ENCODE results near the gene PANX2.

PANX2 gene

DNA sequence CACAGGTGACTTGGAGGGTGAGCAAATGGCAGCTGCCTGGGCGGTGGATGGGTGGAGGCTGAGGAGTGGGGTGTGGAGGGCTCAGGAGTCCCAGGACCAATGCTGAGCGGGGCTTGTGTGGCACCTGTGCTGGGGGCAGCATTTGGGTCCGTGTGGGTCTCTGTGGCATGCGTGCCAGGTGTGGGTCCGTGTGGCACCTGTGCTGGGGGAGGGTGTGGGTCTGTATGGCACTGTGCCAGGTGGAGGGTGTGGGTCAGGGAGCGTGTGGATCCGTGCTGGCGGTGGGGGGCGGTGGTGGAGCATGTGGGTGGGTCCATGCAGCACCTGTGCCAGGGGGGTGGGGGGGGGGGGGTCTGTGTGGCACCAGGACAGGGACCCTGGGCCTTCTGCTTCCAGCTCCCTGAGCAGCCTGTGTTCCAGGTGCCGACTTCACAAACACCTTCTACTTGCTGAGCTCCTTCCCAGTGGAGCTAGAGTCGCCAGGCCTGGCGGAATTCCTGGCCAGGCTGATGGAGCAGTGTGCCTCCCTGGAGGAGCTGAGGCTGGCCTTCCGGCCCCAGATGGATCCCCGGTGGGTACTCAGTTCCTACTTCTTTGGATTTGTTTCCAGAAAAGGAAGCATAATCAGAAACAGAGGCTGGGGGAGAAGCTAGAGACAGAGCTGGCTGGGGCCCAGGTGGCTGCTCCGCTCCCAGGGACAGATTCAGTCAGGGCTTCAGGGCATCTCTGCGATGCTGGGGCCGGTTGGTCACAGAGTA, 44.9 kb downstream of the PANX2 start:
- DNase-seq (ENCODE audit: low spot score), result no peak
- no peak for TF ChIP-seq CTCF (IDR thresholded peaks at IDR 0.05; ENCODE audit: extremely low read depth, missing control alignments)

DNA sequence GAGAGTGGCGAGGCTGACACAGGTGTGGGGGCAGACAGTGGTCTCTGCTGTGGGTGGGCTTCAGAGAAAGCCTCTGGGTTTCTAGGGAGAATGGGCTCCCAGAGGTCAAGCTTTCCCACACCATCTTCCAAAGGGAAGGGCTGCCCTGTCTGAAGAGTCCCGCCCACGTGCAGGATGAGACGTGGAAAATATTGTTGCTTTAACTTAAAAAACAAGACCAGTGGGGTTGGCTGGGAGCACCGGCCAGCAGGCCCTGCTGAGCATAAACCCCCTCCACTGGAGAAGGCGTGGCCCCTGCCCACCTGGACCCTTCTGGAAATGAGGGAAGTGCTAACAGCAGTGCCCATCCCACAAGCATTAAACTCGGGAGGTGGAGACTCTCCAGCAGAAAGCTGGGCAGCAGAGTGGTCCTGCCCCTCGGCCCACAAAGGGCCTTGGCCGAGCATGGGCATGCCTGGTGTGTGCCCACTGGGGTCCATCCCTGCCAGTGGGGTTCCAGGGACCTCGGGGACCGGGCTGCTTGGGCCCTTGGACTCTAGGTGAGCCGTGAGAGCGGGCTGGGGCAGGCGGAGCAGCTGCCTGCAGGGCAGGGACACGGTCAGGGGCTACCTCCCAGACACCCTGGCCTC, 45.6 kb downstream of the PANX2 start:
- DNase-seq (ENCODE audit: low spot score), result no peak
- TF ChIP-seq CTCF (IDR thresholded peaks at IDR 0.05; ENCODE audit: extremely low read depth, missing control alignments), result no peak

DNA sequence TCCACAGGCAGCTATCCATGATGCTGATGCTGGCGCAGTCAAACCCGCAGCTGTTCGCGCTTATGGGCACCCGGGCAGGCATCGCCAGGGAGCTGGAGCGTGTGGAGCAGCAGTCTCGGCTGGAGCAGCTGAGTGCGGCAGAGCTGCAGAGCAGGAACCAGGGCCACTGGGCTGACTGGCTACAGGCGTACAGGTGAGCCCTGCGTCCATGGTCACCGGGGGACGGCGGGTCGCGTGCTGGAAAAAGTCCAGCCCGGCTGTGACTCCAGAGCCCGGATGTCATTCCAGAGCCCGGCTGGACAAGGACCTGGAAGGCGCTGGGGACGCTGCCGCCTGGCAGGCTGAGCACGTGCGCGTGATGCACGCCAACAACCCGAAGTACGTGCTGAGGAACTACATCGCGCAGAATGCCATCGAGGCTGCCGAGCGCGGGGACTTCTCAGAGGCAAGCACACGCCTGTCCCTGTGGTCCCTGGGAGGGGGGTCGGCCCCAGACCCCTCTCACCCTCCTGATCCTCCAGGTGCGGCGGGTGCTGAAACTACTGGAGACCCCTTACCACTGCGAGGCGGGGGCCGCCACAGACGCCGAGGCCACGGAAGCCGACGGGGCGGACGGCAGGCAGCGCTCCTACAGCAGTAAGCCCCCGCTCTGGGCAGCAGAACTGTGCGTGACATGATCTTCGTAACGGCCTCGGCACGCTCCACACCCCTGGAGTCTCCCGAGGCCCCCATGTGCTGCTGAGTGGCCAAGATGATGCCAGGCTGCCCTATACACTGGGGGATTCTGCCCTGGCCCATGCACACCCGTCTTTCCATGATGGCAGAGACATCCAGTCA, 46.4 kb downstream of the PANX2 start:
- no peak for TF ChIP-seq CTCF (IDR thresholded peaks at IDR 0.05; ENCODE audit: extremely low read depth, missing control alignments)

DNA sequence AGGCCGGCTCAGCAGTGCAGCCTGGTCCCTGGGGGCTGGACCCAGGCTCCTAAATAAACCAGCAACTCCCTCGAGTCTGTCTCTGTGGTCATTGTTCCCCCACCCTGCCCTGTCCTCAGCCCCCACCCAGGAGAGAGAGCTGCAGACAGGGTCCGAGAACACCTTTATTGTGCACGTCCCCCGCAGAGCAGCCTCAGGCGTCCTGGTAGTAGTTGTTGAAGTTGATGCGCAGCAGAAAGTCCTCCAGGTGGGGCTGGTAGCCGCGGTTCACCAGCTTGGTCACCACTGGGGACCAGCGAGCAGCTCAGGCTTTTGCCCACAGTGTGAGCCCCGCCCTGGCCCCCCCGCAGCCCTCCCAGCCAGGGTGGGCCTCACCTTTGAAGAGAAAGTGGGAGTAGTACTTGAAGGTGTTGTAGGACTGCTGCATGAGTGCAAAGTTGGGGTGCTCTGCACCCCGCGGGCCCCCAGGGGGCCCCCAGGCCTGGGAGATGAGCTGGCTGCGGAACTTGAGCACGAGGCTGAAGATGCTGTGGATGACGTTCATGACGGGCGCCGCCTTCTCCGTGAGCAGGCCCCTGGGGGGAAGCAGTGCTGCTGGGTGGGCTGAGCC, 47.1 kb downstream of the PANX2 start:
- TF ChIP-seq CTCF (IDR thresholded peaks at IDR 0.05; ENCODE audit: extremely low read depth, missing control alignments), result no peak
- DNase-seq (ENCODE audit: low spot score), result no peak

More for the DNA sequence above, 46.4 kb downstream of the PANX2 start:
- no peak for DNase-seq (ENCODE audit: low spot score)

DNA sequence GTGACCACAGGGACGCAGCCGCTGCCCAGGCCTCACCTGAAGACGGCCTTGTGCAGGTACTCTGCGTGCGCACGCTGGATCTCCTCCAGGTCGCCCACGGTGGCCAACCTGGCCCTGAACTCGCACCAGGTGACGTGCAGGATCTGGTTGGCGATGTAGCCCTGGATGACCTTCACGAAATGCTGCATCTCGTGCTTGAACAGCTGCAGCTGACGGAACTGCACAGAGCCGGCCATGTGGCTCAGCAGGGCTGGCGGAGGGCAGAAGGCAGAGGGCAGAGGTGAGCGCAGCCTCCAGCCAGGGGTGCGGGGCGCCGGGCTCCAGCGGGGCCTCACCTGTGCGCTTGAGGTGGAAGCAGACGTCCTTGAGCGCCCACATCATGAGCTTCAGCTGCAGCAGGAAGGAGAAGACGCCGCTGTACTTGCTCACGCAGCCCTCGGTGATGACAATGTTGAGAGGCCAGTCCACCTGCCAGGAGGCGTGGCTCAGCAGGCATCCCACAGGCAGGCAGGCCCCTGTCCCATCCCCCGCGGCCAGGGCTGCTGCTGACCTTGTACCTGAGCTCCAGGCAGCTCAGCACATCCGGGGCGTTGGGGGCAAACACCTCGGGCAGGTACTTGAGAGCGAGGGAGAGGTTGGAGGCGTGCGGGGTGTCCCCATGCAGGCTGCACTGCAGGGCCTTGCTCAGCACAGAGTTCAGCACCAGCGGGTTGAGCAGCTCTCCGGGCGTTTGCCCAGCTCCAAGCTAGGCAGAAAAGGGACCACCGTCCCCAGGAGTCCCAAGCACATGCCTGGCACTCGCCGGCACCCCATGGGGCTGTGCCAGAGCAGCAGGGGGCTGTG, 47.8 kb downstream of the PANX2 start:
- DNase-seq (ENCODE audit: low spot score), result no peak
- TF ChIP-seq CTCF (IDR thresholded peaks at IDR 0.05; ENCODE audit: extremely low read depth, missing control alignments), result no peak

- DNase-seq (ENCODE audit: low spot score), result no peak
- TF ChIP-seq CTCF (IDR thresholded peaks at IDR 0.05; ENCODE audit: extremely low read depth, missing control alignments), result no peak
Observed at GRCh38 chr22:50218996-50219727, 48.6 kb downstream of the PANX2 start.
